Measurements from ENCODE around the gene IFNB1.

GRCh38 chr9:21121079-21121478 lies 43.3 kb upstream of the IFNB1 start:
- TF ChIP-seq POLR2A (IDR thresholded peaks at IDR 0.05) (no peak), POLR2AphosphoS5 (IDR thresholded peaks at IDR 0.05) (no peak), CTCF (IDR thresholded peaks at IDR 0.05) (no peak)
